Bronchial epithelial cell (primary cell): ENCODE results near the gene NXPH2. TPM values are rescaled to one million over a fixed set of nuclear protein-coding genes. Genes with fewer than 3 reads are reported as not detected.

Experiments
- DNase-seq: peaks from one replicate; pipeline ENCODE4 v3.0.0-alpha.2; 2010; ENCODE audit warnings: low read depth
- FAIRE-seq: peaks from 2 replicates; lab custom pipeline; 2011; peaks lifted over from hg19 to GRCh38; lab: Jason Lieb, UNC
- H3K27me3 ChIP-seq: 2 replicates; pipeline ENCODE4 v1.5.1; 2011; ENCODE audit warnings: low read length; ENCODE audit not compliant: control insufficient read depth, insufficient read depth
- H3K36me3 ChIP-seq: 2 replicates; pipeline ENCODE4 v1.5.1; 2011; ENCODE audit warnings: low read length; ENCODE audit not compliant: control insufficient read depth, insufficient read depth
- H3K4me3 ChIP-seq: 2 replicates; pipeline ENCODE4 v1.5.1; 2011; ENCODE audit warnings: mild to moderate bottlenecking, low read depth, low read length, control low read depth
- CTCF ChIP-seq: IDR thresholded peaks from 2 replicates; pipeline ENCODE4 v1.5.1; 2011; ENCODE audit warnings: mild to moderate bottlenecking, moderate library complexity, low read length, control low read depth, inconsistent platforms; ENCODE audit not compliant: insufficient read depth, severe bottlenecking
- total RNA-seq: library from RNA; depleted of rRNA; stranded (reverse); fragments of >200 nt; gene quantifications from 2 replicates; pipeline ENCODE4 v1.2.1, GENCODE V29; 2014

NXPH2 gene
- total RNA-seq, 1 donor from 2014 or later = not detected

GRCh38 chr2:138718405-138718804 is 61.8 kb downstream of the NXPH2 start:
- Histone ChIP-seq H3K4me3 (no peak overlapping the region), H3K36me3 (no peaks in the 10 kb centered on the region), H3K27me3 (no peaks in the 10 kb centered on the region)
- no peak for TF ChIP-seq CTCF
- FAIRE-seq = no peak
- DNase-seq = peak; percentile 18

- no peak overlapping the region for H3K4me3 ChIP-seq
- TF ChIP-seq CTCF = peak; percentile 28
- no peaks in the 10 kb centered on the region for H3K36me3 ChIP-seq
- no peaks in the 10 kb centered on the region for H3K27me3 ChIP-seq
- no peak for FAIRE-seq
- no peak for DNase-seq
These were observed 64.0 kb downstream of the NXPH2 start for GRCh38 chr2:138716183-138716582.

GRCh38 chr2:138713504-138713903 is 66.7 kb downstream of the NXPH2 start:
- FAIRE-seq (no peak), DNase-seq (no peak)

GRCh38 chr2:138713069-138713496 is 67.1 kb downstream of the NXPH2 start:
- TF ChIP-seq CTCF = no peak
- Histone ChIP-seq H3K36me3 (no peaks in the 10 kb centered on the region), H3K27me3 (no peaks in the 10 kb centered on the region), H3K4me3 (no peak overlapping the region)
- FAIRE-seq (no peak), DNase-seq (no peak)

More at GRCh38 chr2:138713504-138713903, 66.7 kb downstream of the NXPH2 start:
- no peak for TF ChIP-seq CTCF
- no peaks in the 10 kb centered on the region for H3K27me3 ChIP-seq
- H3K4me3 ChIP-seq = no peak overlapping the region
- no peaks in the 10 kb centered on the region for H3K36me3 ChIP-seq

GRCh38 chr2:138712212-138712979 is 67.8 kb downstream of the NXPH2 start:
- TF ChIP-seq CTCF = no peak
- Histone ChIP-seq H3K4me3 (no peak overlapping the region), H3K36me3 (no peaks in the 10 kb centered on the region), H3K27me3 (no peaks in the 10 kb centered on the region)
- no peak for FAIRE-seq
- no peak for DNase-seq
